Measurements from ENCODE around the gene THAP7. TPM values are rescaled to one million over a fixed set of nuclear protein-coding genes. Genes with fewer than 3 reads are reported as not detected.
A peak's percentile ranks its signal among the peaks of the same experiment; 100 is the strongest.

THAP7 gene
- total and polyA plus RNA-seq, 2 of the 4 experiments (the other 2 are of a cell fraction): 14.2 to 19.8 TPM

- H3K18ac ChIP-seq (ENCODE audit: low read depth, low read length): no peak overlapping the region
- H3K23ac ChIP-seq (ENCODE audit: low read depth, low read length): no peak overlapping the region
- no peak overlapping the region for H3K56ac ChIP-seq (ENCODE audit: extremely low read depth, insufficient read depth, low read length)
- no peak overlapping the region for H3K9ac ChIP-seq (ENCODE audit: low read depth, low read length)
- peaks cover 59% of the 10 kb centered on the region for H3K36me3 ChIP-seq (ENCODE audit: control insufficient read depth, insufficient read depth, low read length)
- ATAC-seq (ENCODE audit: low read depth): no peak
- 97% methylated on average over 6 of the region's 27 CpGs; no CpG with 5 or more reads in 1 of the 2 experiments for WGBS, 2 experiments (ENCODE audit: extremely low coverage in 2 of 2, insufficient read length in 1 of 2)
- POLR2A ChIA-PET (ENCODE audit: unreplicated experiment): no interaction called here
- H3K27ac ChIP-seq (ENCODE audit: insufficient read depth, low read length): no peak overlapping the region
- peak overlapping the region; percentile 14 for H2AFZ ChIP-seq (replicated peaks; ENCODE audit: low read length, poor library complexity)
- H3K4me1 ChIP-seq (ENCODE audit: control insufficient read depth, insufficient read depth, low read length): peaks cover 11% of the 10 kb centered on the region
- peaks cover 10 to 34% of the 10 kb centered on the region in 2 experiments; a peak in 3 of 4 replicates for H3K79me1 ChIP-seq (ENCODE audit: low read depth in 1 of 2, low read length in 2 of 2)
- H3K9me1 ChIP-seq (ENCODE audit: insufficient read depth, low read length): 0 out of 2 replicates have a peak, but pooled peaks cover 4% of the 10 kb centered on the region
- peaks cover 9% of the 10 kb centered on the region; the same call in 1 of the 2 replicates for H4K20me1 ChIP-seq (ENCODE audit: insufficient read depth, low read length)
- in situ Hi-C loops (cut with MboI; ENCODE audit: low sequenced_read_pairs) (no loop called here), intact Hi-C loops (cut with micrococcal nuclease) (no loop called here), dilution Hi-C loops (cut with HindIII; ENCODE audit: low sequenced_read_pairs, unreplicated experiment) (no loop called here)
- H3K4me3 ChIP-seq (ENCODE audit: insufficient read depth, low read depth, low read length): no peak overlapping the region
- no peak overlapping the region for H2BK20ac ChIP-seq (ENCODE audit: low read depth, low read length)
- no peak overlapping the region for H2AK5ac ChIP-seq (ENCODE audit: low read depth, low read length)
- no peak overlapping the region for H2BK120ac ChIP-seq (ENCODE audit: low read depth, low read length)
- H3K4me2 ChIP-seq (ENCODE audit: low read depth, low read length): no peak overlapping the region
- no peaks in the 10 kb centered on the region for H3K9me3 ChIP-seq (ENCODE audit: control insufficient read depth, insufficient read depth, low read length)
- H2BK15ac ChIP-seq (ENCODE audit: low read depth, low read length): no peak overlapping the region
- CTCF ChIA-PET: no interaction called here
- H4K91ac ChIP-seq (ENCODE audit: insufficient read depth, low read depth, low read length): no peak overlapping the region
- H2BK5ac ChIP-seq (ENCODE audit: low read depth, low read length, poor library complexity, severe bottlenecking): no peak overlapping the region
- no peaks in the 10 kb centered on the region for H3K27me3 ChIP-seq (ENCODE audit: control insufficient read depth, insufficient read depth, low read length)
- peak overlapping the region; percentile 37 for H2AK9ac ChIP-seq (replicated peaks; ENCODE audit: low read depth, low read length, poor library complexity)
- H4K5ac ChIP-seq (ENCODE audit: low read depth, low read length): no peak overlapping the region
- no peak overlapping the region for H3K4ac ChIP-seq (ENCODE audit: low read depth, low read length)
- no peak overlapping the region for H4K8ac ChIP-seq (ENCODE audit: low read depth in 2 of 2, low read length in 2 of 2)
- no peak for DNase-seq
- H3K14ac ChIP-seq (replicated peaks; ENCODE audit: low read depth, low read length): no peak overlapping the region
- BruUV-seq (replicated peaks): no TSS peak
- TF ChIP-seq CHD1 (IDR thresholded peaks at IDR 0.05; ENCODE audit: low read depth, low read length): no peak
- no peak for TF ChIP-seq FOS (IDR thresholded peaks at IDR 0.05; ENCODE audit: low read depth, low read length)
- TF ChIP-seq MAZ (IDR thresholded peaks at IDR 0.05; ENCODE audit: borderline replicate concordance, low read depth, low read length): no peak
- TF ChIP-seq MAFK (IDR thresholded peaks at IDR 0.05; ENCODE audit: low read depth, low read length): no peak
- no peak for TF ChIP-seq USF2 (IDR thresholded peaks at IDR 0.05; ENCODE audit: low read depth, low read length)
- TF ChIP-seq MXI1 (IDR thresholded peaks at IDR 0.05; ENCODE audit: borderline replicate concordance, low read depth, low read length): no peak
- TF ChIP-seq SMC3 (IDR thresholded peaks at IDR 0.05; ENCODE audit: low read depth, low read length): no peak
- no peak for TF ChIP-seq RFX5 (IDR thresholded peaks at IDR 0.05; ENCODE audit: low read depth, low read length)
- no peak for TF ChIP-seq POLR2A (IDR thresholded peaks at IDR 0.05; ENCODE audit: low read depth, low read length)
- no peak for TF ChIP-seq CTCF (conservative IDR thresholded peaks at IDR 0.05; ENCODE audit: low read depth, low read length)
- TF ChIP-seq CEBPB (IDR thresholded peaks at IDR 0.05; ENCODE audit: low read depth, low read length): no peak
- no peak for TF ChIP-seq RCOR1 (IDR thresholded peaks at IDR 0.05; ENCODE audit: insufficient replicate concordance, low read length)
- no peak for TF ChIP-seq ELK1 (IDR thresholded peaks at IDR 0.05; ENCODE audit: borderline replicate concordance, low read depth, low read length)
- TF ChIP-seq RAD21 (IDR thresholded peaks at IDR 0.05; ENCODE audit: low read length): no peak
Observed at GRCh38 chr22:20996598-20997535, 5.1 kb downstream of the THAP7 start.
